GM19452 (cell line): ENCODE measurements around the gene RAE1.

Experiments used
- ATAC-seq: cut with Tn5 transposase; IDR thresholded peaks from one replicate; pipeline ENCODE4 v1.9.1; 2021; ENCODE audit not compliant: unreplicated experiment

Gene RAE1, protein sequence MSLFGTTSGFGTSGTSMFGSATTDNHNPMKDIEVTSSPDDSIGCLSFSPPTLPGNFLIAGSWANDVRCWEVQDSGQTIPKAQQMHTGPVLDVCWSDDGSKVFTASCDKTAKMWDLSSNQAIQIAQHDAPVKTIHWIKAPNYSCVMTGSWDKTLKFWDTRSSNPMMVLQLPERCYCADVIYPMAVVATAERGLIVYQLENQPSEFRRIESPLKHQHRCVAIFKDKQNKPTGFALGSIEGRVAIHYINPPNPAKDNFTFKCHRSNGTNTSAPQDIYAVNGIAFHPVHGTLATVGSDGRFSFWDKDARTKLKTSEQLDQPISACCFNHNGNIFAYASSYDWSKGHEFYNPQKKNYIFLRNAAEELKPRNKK

DNA sequence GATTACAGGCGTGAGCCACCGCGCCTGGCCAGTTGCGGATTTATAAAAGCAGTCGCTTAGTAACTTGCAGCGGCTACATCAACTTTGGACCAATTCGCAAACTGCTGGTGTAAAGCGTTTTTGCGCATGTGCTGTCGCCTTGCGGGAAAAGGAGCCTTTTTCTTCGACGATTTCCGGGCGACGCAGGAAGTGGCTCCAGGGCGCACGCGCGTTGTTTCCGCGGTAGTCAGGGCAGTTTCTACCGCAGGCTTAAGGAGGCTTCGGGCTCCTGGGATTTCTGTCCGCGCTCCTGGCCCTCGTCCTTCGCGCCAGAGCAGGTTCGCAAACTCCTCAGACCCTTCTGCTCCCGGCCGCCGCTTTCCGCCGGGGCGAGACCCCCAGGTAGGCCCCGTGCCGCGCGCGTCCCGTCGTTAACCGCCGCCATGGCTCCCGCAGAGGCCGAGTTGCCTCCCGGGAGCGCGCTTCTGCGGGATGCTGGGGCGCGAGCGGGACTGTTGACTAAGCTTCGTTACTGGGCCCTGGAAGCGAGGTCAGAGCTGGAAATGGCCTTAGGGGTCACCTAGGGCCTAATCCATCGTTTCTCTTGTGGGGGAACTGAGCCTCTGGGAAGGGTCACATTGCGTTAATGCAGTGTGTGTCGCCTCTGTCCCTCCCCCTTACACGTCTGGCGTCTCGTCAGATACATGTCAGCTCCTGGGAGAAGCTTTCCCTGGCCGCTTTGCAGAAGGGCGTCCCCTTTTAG, at the start of gene RAE1:
RAE1 (plus strand) TSS at position 214 of the 742 bp plus-strand sequence. CDS start 2,784 bp downstream, outside the sequence.
- ATAC-seq, result peak; percentile 78

DNA sequence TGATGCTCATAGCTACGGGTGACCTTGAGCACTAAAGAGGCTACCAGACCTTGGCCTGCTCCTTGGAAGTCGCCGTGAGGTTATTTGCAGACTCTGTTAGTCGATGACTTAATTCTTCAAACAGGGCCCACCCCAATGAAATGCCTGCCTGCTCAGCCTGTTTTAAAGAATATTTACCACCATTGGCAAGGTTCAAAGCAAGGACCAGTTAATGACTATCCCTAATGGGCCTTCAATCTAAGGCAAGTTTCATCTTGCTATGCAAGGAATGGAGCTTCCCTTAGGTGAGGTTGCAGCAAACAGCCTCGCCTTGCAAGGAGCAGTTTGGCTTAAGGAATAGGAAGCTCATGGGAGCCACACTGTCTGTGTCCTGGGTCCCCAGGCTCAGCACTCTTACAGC, 44.3 kb upstream of the RAE1 start:
- ATAC-seq, result no peak

DNA sequence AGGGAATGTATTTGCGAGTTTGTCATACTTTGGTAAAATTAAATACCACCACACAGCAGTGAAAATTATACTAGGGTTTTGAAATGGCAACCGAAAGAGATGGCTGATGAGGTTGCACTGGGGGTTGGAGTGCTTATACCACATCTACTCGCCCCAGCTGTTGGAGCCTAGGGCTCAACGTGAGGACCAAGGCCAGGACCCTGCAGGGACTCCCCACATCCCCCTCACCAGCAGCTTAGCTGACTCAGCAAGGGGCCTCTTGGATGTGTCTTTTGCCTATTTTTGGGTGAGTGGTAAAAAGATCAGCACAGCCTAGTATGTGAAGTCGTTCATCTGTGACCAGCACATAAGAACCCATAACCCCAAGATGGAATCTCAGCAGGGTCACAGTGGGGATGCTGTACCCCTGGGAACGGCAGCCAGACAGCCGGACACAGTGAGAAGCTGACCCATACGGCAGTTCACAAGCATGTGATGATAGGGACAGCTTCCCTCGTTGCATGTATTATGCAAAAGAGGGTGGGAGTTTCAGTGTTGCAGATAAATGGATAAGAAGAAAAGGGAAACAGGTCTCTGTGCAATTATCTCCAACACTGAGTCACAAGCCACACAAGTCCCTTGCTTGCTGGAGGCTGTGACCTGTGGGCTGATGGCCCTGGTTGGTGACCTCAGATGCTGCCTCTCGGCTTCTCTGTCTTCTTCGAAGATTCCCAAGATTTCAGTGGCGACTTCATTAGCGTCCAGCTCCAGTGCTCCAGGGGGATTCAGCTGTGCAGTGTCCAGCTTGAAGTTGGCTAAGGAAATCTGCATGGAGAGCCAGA, 42.4 kb upstream of the RAE1 start:
- ATAC-seq, result no peak

DNA sequence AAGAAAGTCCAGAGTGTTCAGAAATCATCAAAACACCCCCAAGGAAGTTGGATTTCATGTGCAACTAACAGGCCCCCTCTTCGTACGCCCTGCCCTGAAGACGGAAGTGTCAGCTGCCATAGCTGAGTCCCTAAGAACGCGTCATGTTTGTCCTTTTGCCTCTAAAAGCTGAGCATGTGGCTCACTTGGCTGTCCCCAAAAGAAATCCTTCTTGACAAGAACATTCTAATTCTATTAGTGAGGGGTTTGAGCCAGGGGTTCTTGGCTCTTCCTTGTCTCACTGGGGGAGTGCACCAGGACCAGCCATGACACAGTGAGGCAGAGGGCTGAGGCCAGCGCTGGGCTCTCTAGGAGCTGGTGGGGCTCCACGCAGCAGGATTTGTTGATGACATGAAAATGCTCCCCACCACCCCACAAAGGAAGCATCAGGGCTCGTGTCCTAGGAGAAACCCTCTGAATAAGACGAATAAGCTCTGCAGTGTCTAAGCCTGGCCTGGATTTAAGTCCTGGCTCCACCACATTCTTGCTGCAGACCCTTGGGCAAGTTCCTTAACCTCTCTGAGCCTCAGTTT, 41.4 kb upstream of the RAE1 start:
- ATAC-seq, result no peak

DNA sequence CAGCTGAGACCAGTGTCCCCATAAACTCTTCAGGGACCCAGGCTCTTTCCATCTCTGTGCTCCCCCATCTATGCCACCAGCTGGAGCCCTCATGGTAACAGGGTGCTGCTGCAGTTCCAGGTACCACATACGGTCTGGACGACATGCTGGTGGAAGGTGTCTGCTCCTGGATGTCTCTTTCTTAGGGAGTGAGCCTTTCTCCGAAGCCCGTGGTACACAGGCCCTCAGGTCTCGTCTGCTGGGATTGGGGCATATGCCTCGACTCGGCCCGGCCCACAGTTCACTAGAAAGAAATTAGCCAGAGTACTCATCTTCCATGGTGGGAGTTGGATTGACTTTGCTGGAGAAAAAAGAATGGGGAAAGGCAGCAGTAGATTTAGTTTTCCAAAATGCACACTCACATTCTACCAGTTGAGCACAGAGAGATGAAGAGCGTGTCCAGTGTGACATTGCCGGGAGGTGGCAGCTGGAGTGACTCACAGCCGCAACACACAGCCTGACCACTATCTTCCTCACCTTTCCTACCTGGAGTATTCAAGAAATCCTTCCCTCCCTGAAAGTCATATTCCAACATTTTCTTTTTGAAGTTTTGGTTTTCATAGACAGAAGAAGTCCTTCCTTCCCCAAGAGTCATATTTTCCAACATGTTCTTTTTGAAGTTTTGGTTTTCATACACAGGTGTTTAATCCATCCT, 40.1 kb upstream of the RAE1 start:
- ATAC-seq, result no peak

DNA sequence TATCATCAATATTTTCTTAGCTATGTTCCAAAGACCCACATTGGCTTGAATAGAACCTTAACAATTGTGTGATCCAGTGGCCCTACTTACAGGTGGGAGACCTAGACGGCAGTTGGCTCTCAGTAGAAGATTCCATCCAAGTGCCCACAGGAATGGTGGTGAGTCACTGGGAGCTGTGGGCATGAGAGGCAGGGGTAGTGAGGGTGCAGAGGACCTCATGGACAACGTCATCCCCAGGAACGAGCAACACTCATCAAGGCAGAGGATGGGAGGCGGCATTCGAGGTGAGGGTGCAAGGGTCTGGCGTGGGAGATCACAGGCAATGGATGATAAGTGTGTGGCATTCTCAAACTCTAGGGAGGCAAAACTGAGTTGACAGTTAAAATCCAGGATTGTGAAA, 38.9 kb upstream of the RAE1 start:
- ATAC-seq, result no peak

DNA sequence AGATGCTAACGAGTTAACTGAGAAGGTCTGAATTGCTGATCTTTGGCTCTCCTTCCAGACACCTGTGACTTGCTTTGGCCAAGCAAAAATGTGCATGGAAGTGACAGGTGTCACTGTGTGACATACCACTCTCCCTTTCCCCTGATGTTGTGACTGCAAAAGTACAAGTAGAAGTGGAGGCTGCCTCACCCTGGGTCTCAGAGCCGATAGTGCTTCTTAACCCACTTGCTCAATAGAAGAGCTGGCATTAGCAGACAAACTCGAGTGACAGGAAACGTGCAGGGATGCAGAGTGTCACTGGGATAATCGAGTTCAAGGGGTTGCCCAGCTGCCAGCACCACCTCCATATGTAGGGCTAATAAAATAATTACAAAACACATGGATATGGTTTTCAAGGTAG, 37.8 kb upstream of the RAE1 start:
- no peak for ATAC-seq

DNA sequence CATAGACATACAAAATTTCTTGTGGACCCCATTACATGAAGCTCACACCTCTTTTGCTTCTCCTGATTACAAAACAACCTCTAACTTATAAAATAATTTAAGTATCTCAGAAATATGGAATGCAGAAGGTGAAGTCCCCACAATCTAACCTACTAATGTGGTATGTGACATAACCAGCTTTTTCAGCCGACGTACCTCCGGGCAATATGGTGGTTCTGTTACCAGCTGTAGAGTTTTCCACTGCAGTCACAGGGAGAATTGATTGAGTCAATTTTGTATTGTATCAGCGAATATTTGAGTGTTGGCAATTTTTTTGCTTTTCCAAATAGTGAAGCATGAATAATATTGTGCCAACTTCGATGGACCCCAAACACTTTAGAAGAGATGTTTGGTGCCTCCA, 37.1 kb upstream of the RAE1 start:
- no peak for ATAC-seq

DNA sequence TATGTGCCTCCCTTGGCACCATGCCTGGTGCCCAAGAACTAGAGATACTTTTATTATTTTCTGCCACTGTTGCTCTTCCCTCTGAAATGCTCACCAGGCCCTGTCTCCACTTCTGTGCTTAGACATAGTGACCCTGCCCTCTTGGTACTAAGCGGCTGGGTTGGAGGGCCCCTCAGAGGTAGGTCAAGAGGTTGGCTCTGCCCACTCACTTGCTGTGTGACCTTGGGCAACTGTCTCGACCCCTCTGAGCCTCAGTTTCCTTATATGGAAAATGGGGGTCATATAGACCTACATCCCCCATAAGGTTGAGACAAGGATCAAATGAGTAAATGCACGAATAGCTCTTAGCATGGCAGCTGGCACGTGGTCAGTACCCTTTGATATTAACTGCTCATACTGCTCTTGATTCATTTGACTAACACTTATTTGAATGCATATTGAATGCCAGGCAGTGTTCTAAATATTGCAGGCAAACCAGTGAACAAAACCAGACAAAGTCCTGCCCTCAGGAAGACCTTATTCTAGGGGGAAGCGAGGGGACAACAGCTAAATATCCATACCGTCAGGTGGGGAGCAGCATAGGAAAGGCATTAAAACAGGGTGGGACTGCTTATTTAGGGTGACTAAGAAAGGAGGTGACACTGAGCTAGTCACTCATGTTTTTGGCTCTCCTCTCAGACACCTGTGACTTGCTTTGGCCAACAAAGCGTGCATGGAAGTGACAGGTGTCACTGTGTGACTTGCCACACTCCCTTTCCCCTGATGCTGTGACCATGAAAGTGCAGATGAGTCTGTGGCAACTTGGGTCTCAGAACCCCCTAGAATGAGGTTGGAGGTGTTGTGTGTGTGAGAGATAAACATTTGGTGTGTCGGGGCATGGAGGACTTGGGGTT, 35.7 kb upstream of the RAE1 start:
- no peak for ATAC-seq

DNA sequence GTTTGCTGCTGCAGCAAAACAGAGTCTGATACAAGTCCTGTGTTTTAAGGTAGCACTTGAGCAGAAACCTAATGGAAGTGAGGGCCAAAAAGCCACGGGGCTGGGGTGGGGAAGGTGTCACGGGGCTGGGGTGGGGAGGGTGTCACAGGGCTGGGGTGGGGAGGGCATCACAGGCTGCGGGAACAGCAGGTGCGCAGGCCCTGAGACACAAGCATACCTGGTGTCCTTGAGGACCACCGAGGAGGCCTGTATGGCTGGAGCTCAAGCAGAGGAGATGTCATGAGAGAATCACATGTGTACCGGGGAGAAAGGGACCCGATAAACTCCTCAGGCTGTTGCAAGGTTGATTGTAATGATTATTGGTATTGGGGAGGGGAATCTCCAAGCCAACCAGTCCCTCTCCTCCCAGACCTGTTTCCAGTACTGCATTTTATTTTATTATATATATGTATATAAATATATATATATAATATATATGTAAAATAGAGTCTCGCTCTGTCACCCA, 35.0 kb upstream of the RAE1 start:
- no peak for ATAC-seq

DNA sequence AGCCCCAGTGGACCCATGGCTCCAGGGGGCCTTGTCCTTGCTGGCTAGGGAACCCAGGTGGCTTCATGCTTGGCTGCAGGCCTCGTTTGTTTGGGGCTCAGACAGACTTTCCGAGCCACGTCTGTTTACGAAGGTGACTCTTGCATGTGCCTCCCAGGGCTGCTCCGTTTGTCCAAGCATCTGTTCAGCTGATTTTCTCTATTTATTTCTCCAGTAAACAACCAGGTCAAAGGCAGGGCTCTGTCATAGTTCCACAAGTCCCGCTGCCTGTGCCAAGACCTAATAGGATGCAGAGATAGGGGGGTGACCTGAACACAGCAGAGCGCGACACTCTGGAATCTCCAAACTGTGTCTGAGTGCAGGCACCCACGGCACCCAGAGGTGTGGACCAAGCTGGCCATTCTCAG, 34.3 kb upstream of the RAE1 start:
- no peak for ATAC-seq

DNA sequence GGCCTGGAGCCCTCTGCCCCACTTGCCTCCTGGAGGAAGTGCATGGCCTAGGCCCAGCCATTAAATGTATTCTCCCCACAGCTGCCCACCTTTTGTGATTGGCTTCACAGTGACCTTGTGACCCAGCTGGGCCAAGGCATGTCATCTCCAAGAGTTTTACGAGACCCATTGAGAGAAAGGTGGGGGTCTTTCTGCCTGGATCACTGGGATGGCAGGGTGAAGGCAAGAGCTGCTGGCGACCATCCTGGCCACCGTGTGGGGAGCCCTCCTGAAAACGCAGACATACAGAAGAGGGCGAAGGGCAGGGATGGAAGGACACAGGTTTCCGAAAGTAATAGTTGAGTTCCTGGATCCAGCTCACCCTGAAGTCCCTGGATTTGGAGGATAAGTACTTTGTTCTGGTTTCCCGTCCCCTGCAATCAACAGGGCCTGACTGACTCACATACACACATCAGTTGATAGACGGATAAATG, 33.7 kb upstream of the RAE1 start:
- no peak for ATAC-seq

DNA sequence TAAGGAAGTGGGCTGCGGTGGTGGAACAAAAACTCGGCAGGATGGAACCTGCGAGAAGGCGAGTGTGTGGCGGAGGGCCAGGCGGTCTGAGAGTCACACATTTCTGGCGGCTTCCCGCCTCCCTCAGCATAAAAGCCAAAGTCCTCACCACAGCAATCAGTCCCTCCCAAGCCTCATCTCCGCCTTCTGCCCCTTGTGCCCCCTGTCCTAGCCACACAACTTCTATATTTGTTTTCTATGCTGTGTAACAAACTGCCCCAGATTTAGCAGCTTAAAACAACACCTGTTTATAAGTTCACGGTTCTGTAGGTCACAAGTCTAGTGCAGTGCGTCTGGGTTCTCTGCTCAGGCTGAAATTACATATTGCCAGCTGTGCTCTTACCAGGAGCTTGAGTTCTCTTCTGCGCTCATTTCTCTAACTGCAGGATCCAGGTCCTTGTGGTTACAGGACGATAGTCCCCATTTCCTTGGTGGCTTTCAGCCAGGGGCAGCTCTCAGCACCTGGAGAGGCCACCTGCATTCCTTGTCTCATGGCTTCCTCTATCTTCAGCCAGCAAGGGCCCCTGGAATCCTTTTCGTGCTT, 33.2 kb upstream of the RAE1 start:
- no peak for ATAC-seq

DNA sequence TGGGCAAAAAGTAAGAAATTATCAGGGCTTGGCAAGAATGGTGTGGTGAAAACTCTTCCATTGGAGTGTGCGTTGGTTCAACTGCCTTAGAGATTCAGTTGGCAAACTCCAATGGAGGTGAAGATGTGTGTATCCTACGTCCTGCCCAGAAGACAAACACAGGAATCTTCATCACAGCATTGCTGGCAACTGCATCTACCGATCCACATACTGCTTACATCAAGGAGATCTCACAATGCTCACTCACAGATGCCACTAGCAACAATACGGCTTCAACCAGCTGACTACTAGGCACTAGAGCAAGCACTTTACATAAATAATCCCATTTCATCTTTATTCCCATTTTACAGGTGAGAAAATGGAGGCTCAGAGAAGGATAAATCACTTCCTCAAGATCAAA, 31.5 kb upstream of the RAE1 start:
- ATAC-seq, result no peak

DNA sequence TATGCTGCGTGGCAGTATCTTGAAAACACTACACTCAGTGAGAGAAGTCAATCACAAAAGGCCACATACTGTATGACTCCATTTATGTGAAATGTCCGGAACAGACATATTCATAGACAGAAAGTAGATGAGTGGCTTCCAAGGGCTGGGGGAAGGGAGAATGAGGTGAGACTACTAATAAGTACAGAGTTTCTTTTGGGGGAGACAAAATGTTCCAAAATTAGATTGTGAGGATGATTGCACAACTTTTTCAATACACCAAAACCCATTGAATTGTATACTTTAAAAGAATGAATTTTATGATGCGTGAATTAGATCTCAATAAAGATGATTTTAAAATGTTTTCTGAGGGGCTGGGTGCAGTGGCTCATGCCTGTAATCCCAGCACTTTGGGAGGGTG, 30.7 kb upstream of the RAE1 start:
- no peak for ATAC-seq

DNA sequence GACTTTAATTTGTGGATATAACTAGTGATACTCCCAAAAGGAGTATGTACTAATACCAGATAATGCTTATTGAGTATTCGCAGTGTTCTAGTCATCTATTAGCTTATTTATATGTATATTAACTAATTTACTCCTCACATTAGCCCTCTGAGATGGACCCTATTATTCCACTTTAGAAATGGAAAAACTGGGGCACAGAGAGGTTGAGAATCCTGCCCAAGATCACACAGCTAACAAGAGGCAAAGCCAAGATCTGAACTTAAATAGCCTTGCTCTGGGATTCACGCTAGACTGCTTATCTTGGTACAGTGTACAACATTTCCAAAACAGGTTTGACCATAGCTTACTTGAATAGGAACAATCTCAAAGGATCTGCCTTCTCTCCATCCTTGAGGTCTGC, 29.9 kb upstream of the RAE1 start:
- ATAC-seq, result no peak

DNA sequence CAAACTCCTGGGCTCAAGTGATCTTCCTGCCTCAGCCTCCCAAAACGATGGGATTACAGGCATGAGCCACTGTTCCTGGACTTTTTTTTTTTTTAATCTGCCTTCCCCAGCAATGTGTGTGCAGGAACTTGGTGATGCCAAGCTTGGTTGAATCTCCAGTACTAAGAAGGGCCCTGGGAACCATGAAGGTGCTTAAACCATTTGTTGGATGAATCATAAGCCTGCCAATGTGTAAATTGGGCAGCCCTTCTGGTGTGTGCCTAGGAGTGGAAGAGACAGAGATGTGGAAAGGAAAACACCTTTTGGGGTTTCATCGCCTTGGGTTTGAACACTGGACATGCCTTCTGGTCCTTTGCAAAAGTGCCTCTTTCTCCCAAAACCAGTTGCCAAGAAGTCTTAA, 28.6 kb upstream of the RAE1 start:
- ATAC-seq, result no peak

DNA sequence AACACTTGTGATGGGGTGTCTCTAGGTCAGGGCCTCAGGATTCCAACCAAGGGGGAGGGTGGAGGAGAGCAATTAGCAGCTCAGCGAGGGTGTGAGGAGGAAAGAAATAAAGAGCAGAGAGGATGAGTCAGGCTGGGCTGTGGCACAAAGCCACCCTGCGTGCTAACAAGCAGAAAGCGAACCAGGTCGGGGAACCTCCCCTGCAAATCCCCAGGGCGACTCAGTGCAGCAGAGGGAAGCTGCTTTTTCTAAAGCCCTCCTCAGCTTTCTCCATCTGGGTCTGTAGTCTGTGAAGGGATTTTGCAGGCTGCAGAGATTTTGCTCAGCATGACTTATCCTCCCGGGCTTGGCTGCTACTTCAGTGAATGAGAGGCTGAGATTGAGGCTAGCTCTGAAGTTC, 28.0 kb upstream of the RAE1 start:
- ATAC-seq, result no peak
